Measurements from ENCODE around the gene AP3B1. TPM values are rescaled to one million over a fixed set of nuclear protein-coding genes. Genes with fewer than 3 reads are reported as not detected.

Gene AP3B1
- total RNA-seq, 6 experiments from 2014 or later = 11.4 to 17.9 (median 12.9) TPM

- 85% methylated on average over 3 of the region's 3 CpGs for WGBS (ENCODE audit: insufficient coverage, low coverage, low lambda C conversion rate, missing lambda C conversion rate)
- intact Hi-C loops (cut with DNase I) = no loop called here
- H3K27me3 ChIP-seq = no peaks in the 10 kb centered on the region
- peaks cover 0 to 6% (median 0%) of the 10 kb centered on the region in 4 donors for H3K36me3 ChIP-seq
- TF ChIP-seq CTCF (IDR thresholded peaks at IDR 0.05) (no peak), POLR2A (IDR thresholded peaks at IDR 0.05) (no peak)
- DNase-seq (no peak), ATAC-seq (no peak)
- H3K27ac ChIP-seq = no peak overlapping the region
- no peak overlapping the region for H3K4me3 ChIP-seq
- no peaks in the 10 kb centered on the region for H3K4me1 ChIP-seq
- H3K9me3 ChIP-seq = no peaks in the 10 kb centered on the region
Measured at GRCh38 chr5:78109891-78110324, 184.6 kb downstream of the AP3B1 start.

- H3K27ac ChIP-seq = no peak overlapping the region
- H3K36me3 ChIP-seq = peaks cover 0 to under 1% (median 0%) of the 10 kb centered on the region in 4 donors
- no peak for TF ChIP-seq CTCF (IDR thresholded peaks at IDR 0.05)
- TF ChIP-seq POLR2A (IDR thresholded peaks at IDR 0.05) = no peak
- no peaks in the 10 kb centered on the region for H3K9me3 ChIP-seq
- DNase-seq (no peak), ATAC-seq (no peak)
- H3K4me1 ChIP-seq = no peaks in the 10 kb centered on the region
- H3K4me3 ChIP-seq = no peak overlapping the region
- 87% methylated on average over 3 of the region's 3 CpGs for WGBS (ENCODE audit: insufficient coverage, low coverage, low lambda C conversion rate, missing lambda C conversion rate)
- intact Hi-C loops (cut with DNase I) = no loop called here
- no peaks in the 10 kb centered on the region for H3K27me3 ChIP-seq
Measured at GRCh38 chr5:78108564-78108963, 185.9 kb downstream of the AP3B1 start.

- Histone ChIP-seq H3K36me3 (peaks cover 0 to 2% (median 0%) of the 10 kb centered on the region in 4 donors), H3K4me3 (no peak overlapping the region), H3K4me1 (no peaks in the 10 kb centered on the region), H3K9me3 (no peaks in the 10 kb centered on the region), H3K27me3 (no peaks in the 10 kb centered on the region), H3K27ac (no peak overlapping the region)
- intact Hi-C loops (cut with DNase I) = no loop called here
- WGBS (ENCODE audit: insufficient coverage, low coverage, low lambda C conversion rate, missing lambda C conversion rate) = 92% methylated on average over 4 of the region's 4 CpGs
- ATAC-seq = no peak
- TF ChIP-seq CTCF (IDR thresholded peaks at IDR 0.05) (no peak), POLR2A (IDR thresholded peaks at IDR 0.05) (no peak)
- no peak for DNase-seq
Measured at GRCh38 chr5:78103232-78103918, 191.1 kb downstream of the AP3B1 start.

- Histone ChIP-seq H3K27ac (no peak overlapping the region), H3K36me3 (peaks cover 0 to 2% (median 0%) of the 10 kb centered on the region in 4 donors), H3K27me3 (no peaks in the 10 kb centered on the region), H3K4me1 (no peaks in the 10 kb centered on the region), H3K9me3 (no peaks in the 10 kb centered on the region), H3K4me3 (no peak overlapping the region)
- ATAC-seq (no peak), DNase-seq (no peak)
- TF ChIP-seq CTCF (IDR thresholded peaks at IDR 0.05) = no peak
- TF ChIP-seq POLR2A (IDR thresholded peaks at IDR 0.05) = no peak
- intact Hi-C loops (cut with DNase I) = no loop called here
Measured at GRCh38 chr5:78102500-78102899, 192.0 kb downstream of the AP3B1 start.

GRCh38 chr5:78095125-78095524 is 199.4 kb downstream of the AP3B1 start:
- intact Hi-C loops (cut with DNase I) = no loop called here
- Histone ChIP-seq H3K27me3 (no peaks in the 10 kb centered on the region), H3K36me3 (no peaks in the 10 kb centered on the region), H3K4me3 (no peak overlapping the region), H3K4me1 (peaks cover 0 to 7% (median 2%) of the 10 kb centered on the region in 4 donors), H3K9me3 (no peaks in the 10 kb centered on the region), H3K27ac (no peak overlapping the region)
- DNase-seq (no peak), ATAC-seq (peak; percentile 58 to 93 (median 71))
- TF ChIP-seq CTCF (IDR thresholded peaks at IDR 0.05) (no peak), POLR2A (IDR thresholded peaks at IDR 0.05) (no peak)
